Measurements from ENCODE around the gene RAB10. TPM values are rescaled to one million over a fixed set of nuclear protein-coding genes. Genes with fewer than 3 reads are reported as not detected.

RAB10 gene
- total and polyA plus RNA-seq, 2 of the 13 experiments (the other 11 are each of a cell fraction or from before 2014, with no cell fraction given), result 48.2 to 120 TPM

GRCh38 chr2:26033818-26034636 is at the start of gene RAB10 (continued):
- TF ChIP-seq RARG (CRISPR knock-in tag; IDR thresholded peaks at IDR 0.05; ENCODE audit: low read depth) (no peak), SRF (IDR thresholded peaks at IDR 0.05; ENCODE audit: low read depth, low read length) (no peak), NFYC (CRISPR knock-in tag; IDR thresholded peaks at IDR 0.05) (0 out of 2 replicates have a peak, but pooled peaks have one; percentile 21), ZNF512B (CRISPR knock-in tag; IDR thresholded peaks at IDR 0.05; ENCODE audit: borderline replicate concordance) (no peak; the same call in 1 of the 2 replicates), PHF20 (CRISPR knock-in tag; IDR thresholded peaks at IDR 0.05) (peak; percentile 79), TRIM24 (CRISPR knock-in tag; IDR thresholded peaks at IDR 0.05) (no peak), TCF7 (IDR thresholded peaks at IDR 0.05; ENCODE audit: low read depth) (no peak), ZSCAN29 (CRISPR knock-in tag; conservative IDR thresholded peaks at IDR 0.05) (peak; percentile 63; the same call in 1 of the 2 replicates), SMAD9 (CRISPR knock-in tag; IDR thresholded peaks at IDR 0.05) (peak; percentile 28; the same call in 1 of the 2 replicates), HHEX (CRISPR knock-in tag; IDR thresholded peaks at IDR 0.05) (no peak), NAIF1 (CRISPR knock-in tag; IDR thresholded peaks at IDR 0.05; ENCODE audit: borderline replicate concordance) (peak; percentile 84; the same call in 1 of the 2 replicates), ZNF576 (CRISPR knock-in tag; IDR thresholded peaks at IDR 0.05) (peak; percentile 96), ZNF644 (CRISPR knock-in tag; IDR thresholded peaks at IDR 0.05; ENCODE audit: low read depth) (0 out of 2 replicates have a peak, but pooled peaks have one; percentile 7), TRIM22 (IDR thresholded peaks at IDR 0.05) (no peak), ZNF543 (CRISPR knock-in tag; IDR thresholded peaks at IDR 0.05) (peak; percentile 98), ZNF3 (CRISPR knock-in tag; IDR thresholded peaks at IDR 0.05) (no peak), ZBTB26 (CRISPR knock-in tag; IDR thresholded peaks at IDR 0.05; ENCODE audit: borderline replicate concordance) (peak; percentile 91), ZFX (CRISPR knock-in tag; IDR thresholded peaks at IDR 0.05; ENCODE audit: low read depth) (peak; percentile 96), HOXD1 (CRISPR knock-in tag; IDR thresholded peaks at IDR 0.05) (peak; percentile 92), ZSCAN9 (CRISPR knock-in tag; IDR thresholded peaks at IDR 0.05; ENCODE audit: borderline replicate concordance) (peak; percentile 94), ZNF766 (CRISPR knock-in tag; IDR thresholded peaks at IDR 0.05; ENCODE audit: borderline replicate concordance) (peak; percentile 96; the same call in 1 of the 2 replicates), ZNF574 (CRISPR knock-in tag; IDR thresholded peaks at IDR 0.05) (peak; percentile 90)

All from HepG2 (cell line).